Right lobe of liver (tissue), 6 donors: ENCODE results near the gene CD3E. TPM values are rescaled to one million over a fixed set of nuclear protein-coding genes. Genes with fewer than 3 reads are reported as not detected.
A peak's percentile ranks its signal among the peaks of the same experiment; 100 is the strongest.

ENCODE experiments used
- ATAC-seq, 4 donors: fragments of 200-7000 bp; cut with Tn5 transposase; one replicate each; pipeline ENCODE4 v1.9.1; 2020; ENCODE audit warnings: mild to moderate bottlenecking in 4 of 4, moderate library complexity in 4 of 4
- DNase-seq, 3 donors: peaks; one replicate each; pipeline ENCODE4 v3.0.0-alpha.2; 2020
- H3K27ac ChIP-seq, 3 donors: fragments of 200-600 bp; one replicate each; pipeline ENCODE4 v1.8.0; 2022
- H3K27me3 ChIP-seq, 2 donors: fragments of 200-600 bp; one replicate each; pipeline ENCODE4 v1.8.0; 2022
- H3K36me3 ChIP-seq, 4 donors: fragments of 200-600 bp; sonication (generic) in 1 of 4; one replicate each; pipeline versions ENCODE4 v1.5.1 to v1.8.0; 2017 to 2022; ENCODE audit warnings: control low read depth in 1 of 4
- H3K4me1 ChIP-seq, 4 donors: fragments of 200-600 bp; sonication (generic) in 1 of 4; one replicate each; pipeline versions ENCODE4 v1.5.1 to v1.8.0; 2017 to 2022; ENCODE audit warnings: control low read depth in 1 of 4
- H3K4me3 ChIP-seq, 3 donors: fragments of 200-600 bp; one replicate each; pipeline ENCODE4 v1.8.0; 2022
- H3K9me3 ChIP-seq, 4 donors: fragments of 200-600 bp; sonication (generic) in 1 of 4; one replicate each; pipeline versions ENCODE4 v1.5.1 to v1.8.0; 2017 to 2022; ENCODE audit warnings: control low read depth in 1 of 4
- CTCF ChIP-seq, 4 donors: fragments of 200-600 bp in 3 of 4; fragments of 450-650 bp in 1 of 4; IDR thresholded peaks; one replicate each; pipeline versions ENCODE4 v1.5.1 to v1.8.0; 2016 to 2022; ENCODE audit warnings: antibody characterized with exemption in 4 of 4, mild to moderate bottlenecking in 2 of 4
- POLR2A ChIP-seq: fragments of 450-650 bp; IDR thresholded peaks from one replicate; pipeline ENCODE4 v1.6.1; 2017; ENCODE audit warnings: antibody characterized with exemption, mild to moderate bottlenecking
- WGBS: methylation state at CpG from one replicate; pipeline ENCODE4 v1.1.6; 2018; ENCODE audit warnings: low coverage, low lambda C conversion rate; ENCODE audit not compliant: insufficient coverage; ENCODE audit errors: missing lambda C conversion rate; 5-methylcytosine and 5-hydroxymethylcytosine counted together
- intact Hi-C, 2 donors: fragments of 100-400 bp; cut with DNase I; formaldehyde crosslinking; loops; one replicate each; pipeline versions ENCODE4 v1.11.2 to v1.14.1; 2022
- total RNA-seq, 6 experiments: library from RNA; depleted of rRNA in 2 of 6; stranded (reverse); fragments of >200 nt in 2 of 6; fragmentation: NEBNext Ultra II Directional in 3 of 6; extraction: Animal tissue kit (Norgen Biotek cat#: 25700) in 3 of 6; gene quantifications; one replicate each; pipeline versions ENCODE4 v1.1.0 to v1.2.4, GENCODE V29; 2016 to 2023
- donor health status: DM: no; HTN: yes; CAD: no.
- donor health status: DM: no; HTN: no; CAD: no.
- donor health status: DM: no; HTN: no; CAD: no.
- donor health status: DM: no; HTN: yes; CAD: no.
- donor health status: DM: no; HTN: yes; CAD: no.

CD3E gene
- total RNA-seq, 6 experiments from 2014 or later: 0.55 to 1.5 (median 0.90) TPM

DNA sequence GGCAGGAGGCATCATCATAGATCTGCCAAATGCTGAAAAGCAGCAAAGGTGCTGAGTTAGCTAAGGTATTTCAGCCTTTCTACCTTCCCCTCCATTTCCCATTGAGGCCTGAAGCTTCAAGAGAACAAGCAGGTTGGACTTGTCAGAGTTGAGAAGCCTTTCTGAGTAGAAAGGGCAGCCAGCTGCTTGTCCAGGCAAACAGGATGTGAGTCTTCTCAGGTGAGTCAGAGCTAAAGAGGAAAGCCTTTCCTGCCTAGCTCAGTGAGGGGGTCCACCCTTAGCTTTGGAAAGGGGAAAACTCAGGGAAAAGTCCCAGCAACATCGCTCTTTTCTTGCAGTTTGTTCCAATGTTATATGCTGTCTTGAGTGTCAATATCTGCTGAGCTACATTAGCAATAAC is 27.2 kb upstream of the CD3E start:
- intact Hi-C loops: no loop called here
- Histone ChIP-seq H3K27ac (no peak overlapping the region), H3K9me3 (no peaks in the 10 kb centered on the region), H3K27me3 (no peaks in the 10 kb centered on the region), H3K4me3 (no peak overlapping the region), H3K4me1 (no peaks in the 10 kb centered on the region), H3K36me3 (no peaks in the 10 kb centered on the region)
- 83% methylated on average over 1 of the region's 1 CpG for WGBS
- ATAC-seq: peak in 1 of 4 donors; percentile 61
- DNase-seq: no peak
- TF ChIP-seq CTCF (IDR thresholded peaks at IDR 0.05): no peak
- TF ChIP-seq POLR2A: no peak

- intact Hi-C loops: no loop called here
- no peak for TF ChIP-seq POLR2A
- no peak for TF ChIP-seq CTCF (IDR thresholded peaks at IDR 0.05)
- Histone ChIP-seq H3K4me3 (no peak overlapping the region), H3K27ac (no peak overlapping the region), H3K27me3 (no peaks in the 10 kb centered on the region), H3K4me1 (no peaks in the 10 kb centered on the region), H3K9me3 (no peaks in the 10 kb centered on the region), H3K36me3 (no peaks in the 10 kb centered on the region)
- DNase-seq (no peak), ATAC-seq (no peak)
- 100% methylated on average over 1 of the region's 1 CpG for WGBS
Measured at GRCh38 chr11:118281284-118281683, 23.2 kb upstream of the CD3E start.

- DNase-seq: no peak
- Histone ChIP-seq H3K9me3 (no peaks in the 10 kb centered on the region), H3K4me1 (no peaks in the 10 kb centered on the region), H3K4me3 (no peak overlapping the region), H3K27ac (no peak overlapping the region), H3K27me3 (no peaks in the 10 kb centered on the region), H3K36me3 (no peaks in the 10 kb centered on the region)
- no peak for TF ChIP-seq POLR2A
- TF ChIP-seq CTCF (IDR thresholded peaks at IDR 0.05): no peak
- 72% methylated on average over 5 of the region's 6 CpGs for WGBS
- ATAC-seq: no peak
- intact Hi-C loops: no loop called here
Measured at GRCh38 chr11:118282606-118283005, 21.9 kb upstream of the CD3E start.

DNA sequence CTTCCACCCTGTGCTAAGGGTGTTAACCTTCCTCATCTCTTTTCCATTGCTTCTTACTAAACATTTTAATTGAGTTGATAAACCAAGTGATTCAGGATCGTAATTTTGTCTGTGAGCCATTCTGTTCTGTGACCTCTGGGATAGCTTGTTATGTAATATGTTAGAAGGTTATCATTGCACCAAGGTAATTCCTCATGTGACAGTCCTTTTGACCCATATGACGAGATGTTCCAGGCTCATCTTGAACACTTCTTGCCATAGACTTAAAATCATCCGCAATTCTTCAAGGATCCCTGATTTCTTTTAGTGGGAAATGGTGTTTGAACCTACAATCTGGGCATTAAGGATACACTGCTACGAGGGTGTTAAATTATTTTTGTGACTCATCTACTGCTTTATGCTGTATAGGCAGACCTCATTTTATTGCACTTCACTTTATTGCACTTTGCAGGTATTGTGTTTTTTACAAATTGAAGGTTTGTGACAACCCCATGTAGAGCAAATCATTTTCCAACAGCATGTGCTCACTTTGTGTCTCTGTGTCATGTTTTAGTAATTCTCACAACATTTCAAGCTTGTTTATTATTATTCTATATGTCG is 21.4 kb upstream of the CD3E start:
- Histone ChIP-seq H3K4me1 (no peaks in the 10 kb centered on the region), H3K27me3 (no peaks in the 10 kb centered on the region), H3K27ac (no peak overlapping the region), H3K36me3 (no peaks in the 10 kb centered on the region), H3K9me3 (no peaks in the 10 kb centered on the region), H3K4me3 (no peak overlapping the region)
- intact Hi-C loops: no loop called here
- 47% methylated on average over 5 of the region's 5 CpGs for WGBS
- DNase-seq (no peak), ATAC-seq (peak in 1 of 4 donors; percentile 25)
- TF ChIP-seq POLR2A: no peak
- TF ChIP-seq CTCF (IDR thresholded peaks at IDR 0.05): no peak
